GM19099 (cell line): Measurements from ENCODE around the gene COL4A2.

ENCODE experiments used
- POLR2A ChIP-seq: IDR thresholded peaks from 3 replicates; pipeline ENCODE4 v1.6.1; 2011; ENCODE audit warnings: low read depth; ENCODE audit not compliant: insufficient read length; ENCODE audit errors: extremely low read depth

COL4A2 gene

GRCh38 chr13:110280985-110281688 is 25.9 kb upstream of the COL4A2 start:
- no peak for TF ChIP-seq POLR2A

GRCh38 chr13:110281736-110282135 is 25.3 kb upstream of the COL4A2 start:
- no peak for TF ChIP-seq POLR2A

GRCh38 chr13:110282316-110282841 is 24.7 kb upstream of the COL4A2 start:
- no peak for TF ChIP-seq POLR2A

DNA sequence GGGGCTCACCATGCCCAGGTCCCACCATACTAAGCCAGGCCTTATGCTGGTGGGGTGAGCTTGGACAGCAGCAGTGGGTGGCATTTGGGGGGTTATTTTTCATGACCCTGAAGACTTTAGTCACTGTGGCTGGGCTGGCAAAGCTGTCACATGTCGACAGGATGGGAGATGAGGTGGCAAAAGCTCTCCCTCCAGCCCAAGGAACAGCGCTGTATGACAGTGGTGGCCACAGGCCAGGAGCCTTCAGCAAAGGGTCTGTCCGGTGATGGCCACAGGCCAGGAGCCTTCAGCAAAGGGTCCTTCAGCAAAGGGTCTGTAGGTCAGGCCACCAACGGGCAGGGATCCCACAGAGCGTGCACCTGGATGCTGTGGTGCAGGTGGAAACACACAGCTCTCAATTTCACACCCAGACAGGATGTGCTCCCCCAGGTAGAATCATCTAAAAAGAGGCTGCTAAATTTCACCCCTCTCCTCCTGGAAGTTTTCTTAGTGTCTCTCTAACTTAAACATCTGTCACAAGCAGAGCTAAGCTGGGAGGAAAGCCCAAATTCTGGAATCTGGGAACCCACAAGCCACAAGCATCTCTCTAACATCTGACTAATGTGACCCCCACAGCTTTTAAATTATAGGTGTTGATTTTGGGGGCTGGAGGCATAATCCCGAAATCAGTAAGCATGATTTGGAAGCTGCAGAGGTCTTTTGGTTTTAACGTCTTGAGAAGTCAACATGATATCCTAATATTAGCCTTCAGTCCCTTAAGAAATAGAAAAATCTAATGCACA is 23.2 kb upstream of the COL4A2 start:
- TF ChIP-seq POLR2A = no peak

GRCh38 chr13:110284779-110285484 is 22.2 kb upstream of the COL4A2 start:
- TF ChIP-seq POLR2A = no peak

DNA sequence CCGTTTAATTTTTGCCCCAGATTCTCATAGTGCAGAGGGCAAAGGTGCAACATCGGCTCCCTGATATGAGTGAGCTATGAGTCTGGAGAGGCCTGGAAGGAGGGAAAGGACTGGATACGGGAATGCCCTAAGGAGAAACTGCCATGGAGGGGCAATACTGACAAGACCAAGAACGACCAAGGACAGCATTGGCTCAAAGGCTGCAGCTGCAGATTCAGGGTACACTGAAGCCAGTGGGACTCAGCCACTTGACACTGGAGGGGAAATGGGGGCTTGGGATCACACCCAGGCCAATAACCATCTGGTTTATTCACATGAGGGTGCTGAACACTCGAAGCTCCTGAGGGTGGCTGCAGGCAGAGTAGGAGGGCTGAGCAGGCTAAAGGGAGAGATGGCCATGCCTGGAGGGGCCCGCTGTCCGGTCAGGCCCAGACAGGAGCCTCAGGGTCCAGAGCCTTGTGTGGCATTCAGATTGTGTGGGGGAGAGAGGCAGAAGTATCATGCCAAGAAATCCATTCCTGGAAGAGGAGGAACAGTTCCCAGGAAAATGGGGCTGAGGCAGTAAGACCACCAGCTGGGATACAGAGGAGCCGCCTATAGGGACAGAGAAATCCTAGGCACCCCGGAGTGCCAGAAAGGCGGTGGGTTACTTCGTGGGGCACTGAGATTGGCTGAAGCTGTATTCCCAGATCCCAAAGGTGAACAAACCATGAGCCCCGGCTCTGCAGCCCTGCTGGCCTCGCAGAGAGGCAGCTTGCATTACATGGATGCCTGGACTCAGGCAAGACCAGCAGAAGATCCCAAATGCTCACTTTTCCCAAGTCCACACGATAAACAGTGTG is 20.9 kb upstream of the COL4A2 start:
- TF ChIP-seq POLR2A = no peak

- TF ChIP-seq POLR2A = no peak
Observed at GRCh38 chr13:110286833-110287819, 20.0 kb upstream of the COL4A2 start.

GRCh38 chr13:110289174-110289573 is 17.9 kb upstream of the COL4A2 start:
- no peak for TF ChIP-seq POLR2A

- no peak for TF ChIP-seq POLR2A
Observed at GRCh38 chr13:110289661-110290060, 17.4 kb upstream of the COL4A2 start.

DNA sequence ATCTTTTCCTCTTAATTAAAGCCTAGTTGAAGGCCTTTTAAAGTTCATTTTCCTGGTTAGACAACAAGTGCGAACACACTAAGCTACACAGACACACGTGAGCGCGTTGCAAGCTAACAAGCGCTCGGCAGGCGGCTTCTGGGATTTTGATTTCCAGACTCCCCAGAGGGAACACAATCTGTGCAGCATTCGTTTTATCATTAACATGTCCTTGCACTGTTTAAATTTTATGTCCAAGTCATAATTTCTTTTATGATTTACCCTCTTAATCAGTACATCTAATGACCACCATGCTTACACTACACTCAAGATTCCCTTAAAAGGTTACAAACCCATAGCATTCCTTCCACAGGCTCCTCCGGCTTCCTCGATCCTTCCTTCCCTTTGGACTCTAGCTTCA is 16.9 kb upstream of the COL4A2 start:
- no peak for TF ChIP-seq POLR2A

DNA sequence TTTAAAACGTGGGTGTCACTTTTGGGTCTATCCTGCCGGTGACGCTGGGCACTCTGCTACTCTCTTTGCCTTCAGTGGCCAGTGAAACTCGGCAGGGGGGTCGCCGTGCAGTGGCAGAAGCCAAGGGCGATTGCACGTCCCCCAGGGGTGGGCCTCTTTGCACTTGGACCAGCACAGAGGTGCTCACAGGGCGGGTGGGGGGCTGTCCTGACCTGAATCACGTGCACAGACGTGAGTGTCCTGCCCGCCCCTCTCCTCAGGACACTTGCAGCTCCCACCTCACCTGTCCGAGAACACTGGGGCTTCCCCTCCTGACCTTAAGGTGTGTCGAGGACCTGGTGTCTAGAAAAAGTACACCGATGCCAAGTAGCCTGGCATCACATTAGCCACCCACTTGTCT is 16.3 kb upstream of the COL4A2 start:
- TF ChIP-seq POLR2A = no peak

DNA sequence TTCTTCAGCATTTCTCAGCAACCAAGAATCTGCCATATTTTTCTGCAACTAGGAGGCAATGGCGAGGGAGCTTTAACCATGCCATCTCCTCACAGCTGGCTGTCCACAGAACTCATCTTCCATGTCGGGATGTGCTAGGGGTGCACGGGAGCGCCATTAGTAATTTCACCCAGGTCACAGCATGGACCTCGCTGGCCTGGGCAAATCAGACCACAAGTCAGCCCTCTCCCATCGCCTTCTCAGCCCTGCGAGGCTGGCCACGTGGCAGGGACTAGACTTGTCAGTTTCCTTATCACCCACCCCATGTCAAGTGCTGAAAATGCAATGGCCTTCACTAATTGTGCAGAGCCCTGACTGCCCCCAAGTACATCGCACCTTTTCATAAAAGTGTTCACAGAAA is 15.8 kb upstream of the COL4A2 start:
- TF ChIP-seq POLR2A = no peak

- TF ChIP-seq POLR2A = no peak
Observed at GRCh38 chr13:110293037-110293436, 14.0 kb upstream of the COL4A2 start.
